ENCODE results near the gene EMP2.

EMP2 gene

GRCh38 chr16:10589109-10589508 is 8.7 kb upstream of the EMP2 start:
- Histone ChIP-seq H3K9me3 (ENCODE audit: low read length) (no peaks in the 10 kb centered on the region), H3K4me2 (ENCODE audit: low read length) (no peak overlapping the region), H4K20me1 (ENCODE audit: insufficient read depth, low read length) (no peaks in the 10 kb centered on the region), H3K9me2 (ENCODE audit: low read depth, low read length) (no peaks in the 10 kb centered on the region), H2AFZ (ENCODE audit: low read length) (no peak overlapping the region), H3K79me2 (ENCODE audit: insufficient read depth, low read length) (no peaks in the 10 kb centered on the region), H3K9ac (ENCODE audit: low read length) (no peak overlapping the region), H3K4me3 (ENCODE audit: low read depth, low read length, poor library complexity, severe bottlenecking) (no peak overlapping the region), H3K36me3 (ENCODE audit: insufficient read depth, low read length) (no peaks in the 10 kb centered on the region), H3K4me1 (ENCODE audit: insufficient read depth, low read length, severe bottlenecking) (no peaks in the 10 kb centered on the region), H3K27ac (ENCODE audit: low read depth, low read length, poor library complexity, severe bottlenecking) (no peak overlapping the region), H3K27me3 (ENCODE audit: insufficient read depth, low read length) (peaks cover 10% of the 10 kb centered on the region; the same call in 1 of the 2 replicates), H3F3A (ENCODE audit: insufficient read depth, low read length) (no peaks in the 10 kb centered on the region)
- TF ChIP-seq CTCF (IDR thresholded peaks at IDR 0.05; ENCODE audit: low read length) (no peak), EZH2 (IDR thresholded peaks at IDR 0.05; ENCODE audit: borderline replicate concordance, low read length) (no peak)

- H3K9ac ChIP-seq (ENCODE audit: low read length), result no peak overlapping the region
- H2AFZ ChIP-seq (ENCODE audit: low read length), result no peak overlapping the region
- H3K27me3 ChIP-seq (ENCODE audit: insufficient read depth, low read length), result peaks cover 7% of the 10 kb centered on the region; the same call in 1 of the 2 replicates
- no peak overlapping the region for H3K27ac ChIP-seq (ENCODE audit: low read depth, low read length, poor library complexity, severe bottlenecking)
- H3K9me3 ChIP-seq (ENCODE audit: low read length), result no peaks in the 10 kb centered on the region
- H3K4me3 ChIP-seq (ENCODE audit: low read depth, low read length, poor library complexity, severe bottlenecking), result no peak overlapping the region
- H3K4me1 ChIP-seq (ENCODE audit: insufficient read depth, low read length, severe bottlenecking), result no peaks in the 10 kb centered on the region
- no peaks in the 10 kb centered on the region for H3K9me2 ChIP-seq (ENCODE audit: low read depth, low read length)
- H3K4me2 ChIP-seq (ENCODE audit: low read length), result no peak overlapping the region
- no peak for TF ChIP-seq CTCF (IDR thresholded peaks at IDR 0.05; ENCODE audit: low read length)
- no peak for TF ChIP-seq EZH2 (IDR thresholded peaks at IDR 0.05; ENCODE audit: borderline replicate concordance, low read length)
- no peaks in the 10 kb centered on the region for H3K36me3 ChIP-seq (ENCODE audit: insufficient read depth, low read length)
- H3F3A ChIP-seq (ENCODE audit: insufficient read depth, low read length), result no peaks in the 10 kb centered on the region
- no peaks in the 10 kb centered on the region for H4K20me1 ChIP-seq (ENCODE audit: insufficient read depth, low read length)
- H3K79me2 ChIP-seq (ENCODE audit: insufficient read depth, low read length), result no peaks in the 10 kb centered on the region
Measured at GRCh38 chr16:10587622-10588021, 7.2 kb upstream of the EMP2 start.

GRCh38 chr16:10584981-10585438 is 4.6 kb upstream of the EMP2 start:
- Histone ChIP-seq H3K36me3 (ENCODE audit: insufficient read depth, low read length) (no peaks in the 10 kb centered on the region), H3K27ac (ENCODE audit: low read depth, low read length, poor library complexity, severe bottlenecking) (no peak overlapping the region), H3K79me2 (ENCODE audit: insufficient read depth, low read length) (no peaks in the 10 kb centered on the region), H4K20me1 (ENCODE audit: insufficient read depth, low read length) (no peaks in the 10 kb centered on the region), H3K9me3 (ENCODE audit: low read length) (no peaks in the 10 kb centered on the region), H3K4me3 (ENCODE audit: low read depth, low read length, poor library complexity, severe bottlenecking) (no peak overlapping the region), H3K27me3 (ENCODE audit: insufficient read depth, low read length) (peaks cover 11% of the 10 kb centered on the region; the same call in 1 of the 2 replicates), H3K9me2 (ENCODE audit: low read depth, low read length) (no peaks in the 10 kb centered on the region), H2AFZ (ENCODE audit: low read length) (no peak overlapping the region), H3K4me2 (ENCODE audit: low read length) (no peak overlapping the region), H3K9ac (ENCODE audit: low read length) (no peak overlapping the region), H3K4me1 (ENCODE audit: insufficient read depth, low read length, severe bottlenecking) (no peaks in the 10 kb centered on the region), H3F3A (ENCODE audit: insufficient read depth, low read length) (no peaks in the 10 kb centered on the region)
- TF ChIP-seq EZH2 (IDR thresholded peaks at IDR 0.05; ENCODE audit: borderline replicate concordance, low read length) (no peak), CTCF (IDR thresholded peaks at IDR 0.05; ENCODE audit: low read length) (no peak)

Data from OCI-LY1 (cell line).